GM23338 (cell line): ENCODE measurements around the gene ZNF536. TPM values are rescaled to one million over a fixed set of nuclear protein-coding genes. Genes with fewer than 3 reads are reported as not detected.

Experiments used
- ATAC-seq: fragments of 200-7000 bp; cut with Tn5 transposase; 3 replicates; pipeline ENCODE4 v1.9.1; 2020
- DNase-seq: peaks from one replicate; pipeline ENCODE4 v3.0.0-alpha.2; 2015; ENCODE audit warnings: low spot score
- H2AFZ ChIP-seq: fragments of 200-600 bp; sonication (generic); 2 replicates; pipeline ENCODE4 v1.8.0; 2016; ENCODE audit warnings: antibody characterized with exemption, mild to moderate bottlenecking, moderate library complexity
- H3F3A ChIP-seq: fragments of 200-600 bp; sonication (generic); replicated peaks from 2 replicates; pipeline ENCODE4 v1.8.0; 2017; ENCODE audit warnings: antibody characterized with exemption, mixed run types, low read depth
- H3K27ac ChIP-seq: fragments of 200-600 bp; sonication (generic); 2 replicates; pipeline ENCODE4 v1.6.1; 2016; ENCODE audit warnings: low read depth
- H3K27me3 ChIP-seq: fragments of 200-600 bp; sonication (generic); 2 replicates; pipeline ENCODE4 v1.8.0; 2016; ENCODE audit warnings: mild to moderate bottlenecking, mixed run types, moderate library complexity; ENCODE audit not compliant: insufficient read depth
- H3K36me3 ChIP-seq: fragments of 200-600 bp; sonication (generic); 2 replicates; pipeline ENCODE4 v1.8.0; 2016; ENCODE audit warnings: mild to moderate bottlenecking; ENCODE audit not compliant: insufficient read depth
- H3K4me1 ChIP-seq: fragments of 200-600 bp; sonication (generic); 2 replicates; pipeline ENCODE4 v1.8.0; 2016; ENCODE audit warnings: mild to moderate bottlenecking, moderate library complexity; ENCODE audit not compliant: insufficient read depth
- H3K4me2 ChIP-seq: fragments of 200-600 bp; sonication (generic); 2 replicates; pipeline ENCODE4 v1.7.1; 2017; ENCODE audit warnings: mixed run types
- H3K4me3 ChIP-seq: fragments of 200-600 bp; sonication (generic); 2 replicates; pipeline ENCODE4 v1.6.1; 2016; ENCODE audit warnings: mixed run types
- H3K79me2 ChIP-seq: fragments of 200-600 bp; sonication (generic); replicated peaks from 2 replicates; pipeline ENCODE4 v1.8.0; 2017; ENCODE audit warnings: mild to moderate bottlenecking; ENCODE audit not compliant: insufficient read depth
- H3K9me2 ChIP-seq: fragments of 200-600 bp; sonication (generic); 2 replicates; pipeline ENCODE4 v1.8.0; 2017; ENCODE audit not compliant: insufficient read depth
- H4K20me1 ChIP-seq: fragments of 200-600 bp; sonication (generic); replicated peaks from 2 replicates; pipeline ENCODE4 v1.8.0; 2017; ENCODE audit warnings: mild to moderate bottlenecking; ENCODE audit not compliant: insufficient read depth
- H3K27ac Mint-ChIP-seq: 2 replicates; pipeline ENCODE4 v1.8.0; 2020; ENCODE audit warnings: inconsistent platforms, mild to moderate bottlenecking, moderate library complexity, mixed read lengths
- H3K27me3 Mint-ChIP-seq: 3 replicates; pipeline ENCODE4 v1.8.0; 2022; ENCODE audit warnings: low read depth, mild to moderate bottlenecking, moderate library complexity, mixed read lengths, inconsistent platforms; ENCODE audit not compliant: insufficient read depth, poor library complexity
- H3K36me3 Mint-ChIP-seq: 3 replicates; pipeline ENCODE4 v1.8.0; 2021; ENCODE audit warnings: low read depth, mild to moderate bottlenecking, inconsistent platforms, moderate library complexity, mixed read lengths
- H3K4me1 Mint-ChIP-seq: 3 replicates; pipeline ENCODE4 v1.8.0; 2020; ENCODE audit warnings: mild to moderate bottlenecking, inconsistent platforms, mixed read lengths
- H3K4me3 Mint-ChIP-seq: 3 replicates; pipeline ENCODE4 v1.8.0; 2021; ENCODE audit warnings: moderate library complexity, mild to moderate bottlenecking, inconsistent platforms, mixed read lengths
- H3K9me3 Mint-ChIP-seq: 3 replicates; pipeline ENCODE4 v1.8.0; 2020; ENCODE audit warnings: moderate library complexity, mild to moderate bottlenecking, inconsistent platforms, mixed read lengths
- JUNB ChIP-seq: IDR thresholded peaks from one replicate; pipeline ENCODE4 v1.6.1; 2016; ENCODE audit warnings: antibody characterized with exemption; ENCODE audit not compliant: unreplicated experiment
- POLR2AphosphoS5 ChIP-seq: IDR thresholded peaks from 2 replicates; pipeline ENCODE4 v1.6.1; 2016; ENCODE audit warnings: antibody characterized with exemption, low read depth
- polyA plus RNA-seq: library from polyadenylated mRNA; unstranded; fragments of >200 nt; fragmentation: Nextera tagmentation; extraction: Ambion mirVana; gene quantifications from 2 replicates; pipeline ENCODE4 v1.2.1, GENCODE V29; 2016
- total RNA-seq: library from RNA; depleted of rRNA; stranded (reverse); fragments of >200 nt; shearing (Covaris generic); gene quantifications from 2 replicates; pipeline ENCODE4 v1.2.3, GENCODE V29; 2014
- TF ChIP-seq, protein P1 (sequence below): IDR thresholded peaks from 2 replicates; pipeline ENCODE4 v1.6.1; 2016; ENCODE audit warnings: antibody characterized with exemption
- TF ChIP-seq, protein P2 (sequence below): fragments of 250-450 bp; sonication (Bioruptor Pico); IDR thresholded peaks from 2 replicates; pipeline ENCODE4 v1.5.0; 2020; ENCODE audit warnings: mild to moderate bottlenecking, moderate library complexity
- TF ChIP-seq, protein P3 (sequence below), 2 experiments: fragments of 200-600 bp in 1 of 2; sonication (generic) in 1 of 2; conservative IDR thresholded peaks; 2 replicates each; pipeline versions ENCODE4 v1.5.1 to v1.6.1; 2016 to 2017; ENCODE audit warnings: antibody characterized with exemption in 2 of 2, low read depth in 2 of 2, mild to moderate bottlenecking in 2 of 2, moderate library complexity in 1 of 2

Gene ZNF536
- total and polyA plus RNA-seq, 2 experiments from 2014 or later, result 0.07 TPM; not detected in 1

DNA sequence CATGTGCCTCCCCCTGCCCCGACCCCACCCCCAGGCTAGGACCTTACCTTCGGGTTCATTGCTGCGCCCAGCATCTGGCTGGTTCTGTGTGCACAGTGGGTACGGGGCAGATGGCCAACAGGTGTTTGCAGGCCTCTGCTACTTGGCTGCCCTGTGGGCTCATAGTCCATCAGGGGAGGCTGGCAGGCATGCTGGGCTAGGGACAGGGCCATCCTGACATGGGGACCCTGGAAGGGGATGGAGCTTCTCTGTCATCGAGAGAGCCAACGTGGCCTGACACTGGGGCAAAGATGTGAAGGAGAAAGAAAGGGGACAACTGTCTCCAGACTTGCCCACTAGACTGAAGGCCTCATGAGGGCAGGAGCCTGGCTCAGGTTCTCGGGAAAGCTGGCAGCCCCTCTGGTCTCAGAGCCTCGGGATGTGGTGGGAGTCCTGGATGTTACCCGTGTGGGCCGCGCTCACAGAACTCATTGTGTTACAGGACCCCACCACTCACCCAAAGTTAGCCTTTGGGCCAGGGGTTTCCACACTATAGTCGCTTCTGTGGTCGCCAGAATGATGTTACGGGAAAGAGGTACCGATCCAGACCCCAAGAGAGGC is 4.7 kb downstream of the ZNF536 start:
- no peak overlapping the region for H3K27ac ChIP-seq
- H3K27me3 ChIP-seq, result peaks cover 23% of the 10 kb centered on the region
- no peaks in the 10 kb centered on the region for H4K20me1 ChIP-seq
- H3K9me3 Mint-ChIP-seq, result no peaks in the 10 kb centered on the region; the same call in 2 of the 3 replicates
- peaks cover 25% of the 10 kb centered on the region for H3K4me1 Mint-ChIP-seq
- peaks cover 18% of the 10 kb centered on the region for H3K4me1 ChIP-seq
- 0 out of 2 replicates have a peak, but pooled peaks cover 3% of the 10 kb centered on the region for H3K9me2 ChIP-seq
- H3K27ac Mint-ChIP-seq, result no peak overlapping the region
- no peak overlapping the region for H2AFZ ChIP-seq
- peaks cover 7% of the 10 kb centered on the region for H3K27me3 Mint-ChIP-seq
- H3K36me3 ChIP-seq, result no peaks in the 10 kb centered on the region
- H3F3A ChIP-seq, result no peaks in the 10 kb centered on the region; the same call in 1 of the 2 replicates
- no peaks in the 10 kb centered on the region for H3K36me3 Mint-ChIP-seq
- H3K4me3 ChIP-seq, result no peak overlapping the region
- TF ChIP-seq, protein P1, sequence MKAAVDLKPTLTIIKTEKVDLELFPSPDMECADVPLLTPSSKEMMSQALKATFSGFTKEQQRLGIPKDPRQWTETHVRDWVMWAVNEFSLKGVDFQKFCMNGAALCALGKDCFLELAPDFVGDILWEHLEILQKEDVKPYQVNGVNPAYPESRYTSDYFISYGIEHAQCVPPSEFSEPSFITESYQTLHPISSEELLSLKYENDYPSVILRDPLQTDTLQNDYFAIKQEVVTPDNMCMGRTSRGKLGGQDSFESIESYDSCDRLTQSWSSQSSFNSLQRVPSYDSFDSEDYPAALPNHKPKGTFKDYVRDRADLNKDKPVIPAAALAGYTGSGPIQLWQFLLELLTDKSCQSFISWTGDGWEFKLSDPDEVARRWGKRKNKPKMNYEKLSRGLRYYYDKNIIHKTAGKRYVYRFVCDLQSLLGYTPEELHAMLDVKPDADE, result no peak
- TF ChIP-seq POLR2AphosphoS5, result no peak
- TF ChIP-seq JUNB, result no peak
- TF ChIP-seq, protein P2, sequence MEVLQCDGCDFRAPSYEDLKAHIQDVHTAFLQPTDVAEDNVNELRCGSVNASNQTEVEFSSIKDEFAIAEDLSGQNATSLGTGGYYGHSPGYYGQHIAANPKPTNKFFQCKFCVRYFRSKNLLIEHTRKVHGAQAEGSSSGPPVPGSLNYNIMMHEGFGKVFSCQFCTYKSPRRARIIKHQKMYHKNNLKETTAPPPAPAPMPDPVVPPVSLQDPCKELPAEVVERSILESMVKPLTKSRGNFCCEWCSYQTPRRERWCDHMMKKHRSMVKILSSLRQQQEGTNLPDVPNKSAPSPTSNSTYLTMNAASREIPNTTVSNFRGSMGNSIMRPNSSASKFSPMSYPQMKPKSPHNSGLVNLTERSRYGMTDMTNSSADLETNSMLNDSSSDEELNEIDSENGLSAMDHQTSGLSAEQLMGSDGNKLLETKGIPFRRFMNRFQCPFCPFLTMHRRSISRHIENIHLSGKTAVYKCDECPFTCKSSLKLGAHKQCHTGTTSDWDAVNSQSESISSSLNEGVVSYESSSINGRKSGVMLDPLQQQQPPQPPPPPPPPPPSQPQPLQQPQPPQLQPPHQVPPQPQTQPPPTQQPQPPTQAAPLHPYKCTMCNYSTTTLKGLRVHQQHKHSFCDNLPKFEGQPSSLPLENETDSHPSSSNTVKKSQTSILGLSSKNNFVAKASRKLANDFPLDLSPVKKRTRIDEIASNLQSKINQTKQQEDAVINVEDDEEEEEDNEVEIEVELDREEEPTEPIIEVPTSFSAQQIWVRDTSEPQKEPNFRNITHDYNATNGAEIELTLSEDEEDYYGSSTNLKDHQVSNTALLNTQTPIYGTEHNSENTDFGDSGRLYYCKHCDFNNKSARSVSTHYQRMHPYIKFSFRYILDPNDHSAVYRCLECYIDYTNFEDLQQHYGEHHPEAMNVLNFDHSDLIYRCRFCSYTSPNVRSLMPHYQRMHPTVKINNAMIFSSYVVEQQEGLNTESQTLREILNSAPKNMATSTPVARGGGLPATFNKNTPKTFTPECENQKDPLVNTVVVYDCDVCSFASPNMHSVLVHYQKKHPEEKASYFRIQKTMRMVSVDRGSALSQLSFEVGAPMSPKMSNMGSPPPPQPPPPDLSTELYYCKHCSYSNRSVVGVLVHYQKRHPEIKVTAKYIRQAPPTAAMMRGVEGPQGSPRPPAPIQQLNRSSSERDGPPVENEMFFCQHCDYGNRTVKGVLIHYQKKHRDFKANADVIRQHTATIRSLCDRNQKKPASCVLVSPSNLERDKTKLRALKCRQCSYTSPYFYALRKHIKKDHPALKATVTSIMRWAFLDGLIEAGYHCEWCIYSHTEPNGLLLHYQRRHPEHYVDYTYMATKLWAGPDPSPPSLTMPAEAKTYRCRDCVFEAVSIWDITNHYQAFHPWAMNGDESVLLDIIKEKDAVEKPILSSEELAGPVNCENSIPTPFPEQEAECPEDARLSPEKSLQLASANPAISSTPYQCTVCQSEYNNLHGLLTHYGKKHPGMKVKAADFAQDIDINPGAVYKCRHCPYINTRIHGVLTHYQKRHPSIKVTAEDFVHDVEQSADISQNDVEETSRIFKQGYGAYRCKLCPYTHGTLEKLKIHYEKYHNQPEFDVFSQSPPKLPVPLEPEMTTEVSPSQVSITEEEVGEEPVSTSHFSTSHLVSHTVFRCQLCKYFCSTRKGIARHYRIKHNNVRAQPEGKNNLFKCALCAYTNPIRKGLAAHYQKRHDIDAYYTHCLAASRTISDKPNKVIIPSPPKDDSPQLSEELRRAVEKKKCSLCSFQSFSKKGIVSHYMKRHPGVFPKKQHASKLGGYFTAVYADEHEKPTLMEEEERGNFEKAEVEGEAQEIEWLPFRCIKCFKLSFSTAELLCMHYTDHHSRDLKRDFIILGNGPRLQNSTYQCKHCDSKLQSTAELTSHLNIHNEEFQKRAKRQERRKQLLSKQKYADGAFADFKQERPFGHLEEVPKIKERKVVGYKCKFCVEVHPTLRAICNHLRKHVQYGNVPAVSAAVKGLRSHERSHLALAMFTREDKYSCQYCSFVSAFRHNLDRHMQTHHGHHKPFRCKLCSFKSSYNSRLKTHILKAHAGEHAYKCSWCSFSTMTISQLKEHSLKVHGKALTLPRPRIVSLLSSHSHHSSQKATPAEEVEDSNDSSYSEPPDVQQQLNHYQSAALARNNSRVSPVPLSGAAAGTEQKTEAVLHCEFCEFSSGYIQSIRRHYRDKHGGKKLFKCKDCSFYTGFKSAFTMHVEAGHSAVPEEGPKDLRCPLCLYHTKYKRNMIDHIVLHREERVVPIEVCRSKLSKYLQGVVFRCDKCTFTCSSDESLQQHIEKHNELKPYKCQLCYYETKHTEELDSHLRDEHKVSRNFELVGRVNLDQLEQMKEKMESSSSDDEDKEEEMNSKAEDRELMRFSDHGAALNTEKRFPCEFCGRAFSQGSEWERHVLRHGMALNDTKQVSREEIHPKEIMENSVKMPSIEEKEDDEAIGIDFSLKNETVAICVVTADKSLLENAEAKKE, result no peak
- TF ChIP-seq, protein P3, sequence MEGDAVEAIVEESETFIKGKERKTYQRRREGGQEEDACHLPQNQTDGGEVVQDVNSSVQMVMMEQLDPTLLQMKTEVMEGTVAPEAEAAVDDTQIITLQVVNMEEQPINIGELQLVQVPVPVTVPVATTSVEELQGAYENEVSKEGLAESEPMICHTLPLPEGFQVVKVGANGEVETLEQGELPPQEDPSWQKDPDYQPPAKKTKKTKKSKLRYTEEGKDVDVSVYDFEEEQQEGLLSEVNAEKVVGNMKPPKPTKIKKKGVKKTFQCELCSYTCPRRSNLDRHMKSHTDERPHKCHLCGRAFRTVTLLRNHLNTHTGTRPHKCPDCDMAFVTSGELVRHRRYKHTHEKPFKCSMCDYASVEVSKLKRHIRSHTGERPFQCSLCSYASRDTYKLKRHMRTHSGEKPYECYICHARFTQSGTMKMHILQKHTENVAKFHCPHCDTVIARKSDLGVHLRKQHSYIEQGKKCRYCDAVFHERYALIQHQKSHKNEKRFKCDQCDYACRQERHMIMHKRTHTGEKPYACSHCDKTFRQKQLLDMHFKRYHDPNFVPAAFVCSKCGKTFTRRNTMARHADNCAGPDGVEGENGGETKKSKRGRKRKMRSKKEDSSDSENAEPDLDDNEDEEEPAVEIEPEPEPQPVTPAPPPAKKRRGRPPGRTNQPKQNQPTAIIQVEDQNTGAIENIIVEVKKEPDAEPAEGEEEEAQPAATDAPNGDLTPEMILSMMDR (conservative IDR thresholded peaks at IDR 0.05; ENCODE audit: low read depth in 2 of 2), result no peak
- DNase-seq, result no peak
- H3K79me2 ChIP-seq, result no peaks in the 10 kb centered on the region
- H3K4me3 Mint-ChIP-seq, result no peak overlapping the region; the same call in 2 of the 3 replicates
- no peak for ATAC-seq
- H3K4me2 ChIP-seq, result no peak overlapping the region
